Sciatic nerve (tissue), 2 donors: Measurements from ENCODE around the gene OPRL1. TPM values are rescaled to one million over a fixed set of nuclear protein-coding genes. Genes with fewer than 3 reads are reported as not detected.
"Not testable (repeated sequence)": the region's sequence is repeated elsewhere in the genome, so short reads cannot be mapped to it uniquely, and the experiment has no call there.

Source experiments
- ATAC-seq: fragments of 200-7000 bp; cut with Tn5 transposase; one replicate; pipeline ENCODE4 v1.9.1; 2020; ENCODE audit warnings: mild to moderate bottlenecking, moderate library complexity
- DNase-seq: peaks from one replicate; pipeline ENCODE4 v3.0.0-alpha.2; 2020; ENCODE audit warnings: low spot score
- intact Hi-C: fragments of 100-400 bp; cut with DNase I; formaldehyde crosslinking; loops from one replicate; pipeline ENCODE4 v1.14.2; 2022
- total RNA-seq: library from RNA; stranded (reverse); fragmentation: NEBNext Ultra II Directional; extraction: Animal tissue kit (Norgen Biotek cat#: 25700); gene quantifications from one replicate; pipeline ENCODE4 v1.2.1, GENCODE V29; 2021
- donor health status: DM: no; HTN: no; CAD: no.
- donor health status: DM: no; HTN: no; CAD: no.

Gene OPRL1
- total RNA-seq, 1 donor from 2014 or later, result 1.0 TPM

GRCh38 chr20:64079273-64080012 lies 439 bp upstream of the OPRL1 start, which contains the start of gene RGS19:
Gene RGS19, minus strand, starts transcription at chr20:64079518. Its CDS starts 2,632 bp downstream, at chr20:64076886.
- DNase-seq (peak; percentile 86), ATAC-seq (peak; percentile 59)
- intact Hi-C loops, result no loop called here

- intact Hi-C loops, result no loop called here
- no peak for DNase-seq
- ATAC-seq, result no peak
These were observed 1.1 kb downstream of the OPRL1 start for GRCh38 chr20:64080813-64081623.

GRCh38 chr20:64081624-64081964 lies 1.7 kb downstream of the OPRL1 start:
- ATAC-seq (no peak), DNase-seq (no peak)
- intact Hi-C loops, result no loop called here

GRCh38 chr20:64082126-64082731 lies 2.3 kb downstream of the OPRL1 start:
- no peak for ATAC-seq
- intact Hi-C loops, result no loop called here
- DNase-seq, result no peak

- no peak for ATAC-seq
- intact Hi-C loops, result no loop called here
- no peak for DNase-seq
These were observed 3.0 kb downstream of the OPRL1 start for GRCh38 chr20:64082820-64083377.

GRCh38 chr20:64083378-64083803 lies 3.5 kb downstream of the OPRL1 start:
- ATAC-seq (peak; percentile 46), DNase-seq (peak; percentile 82)
- intact Hi-C loops, result no loop called here

- no peak for DNase-seq
- no peak for ATAC-seq
- intact Hi-C loops, result no loop called here
These were observed 4.2 kb downstream of the OPRL1 start, which contains the start of gene LKAAEAR1 for GRCh38 chr20:64083804-64084684. Gene LKAAEAR1, minus strand, starts transcription at chr20:64084398. Its CDS starts 179 bp downstream, at chr20:64084219.

- intact Hi-C loops, result no loop called here
These were observed 4.8 kb downstream of the OPRL1 start for GRCh38 chr20:64084685-64085152.

GRCh38 chr20:64086801-64087200 lies 6.9 kb downstream of the OPRL1 start:
- ATAC-seq, result no peak
- intact Hi-C loops, result no loop called here
- DNase-seq, result no peak

More at GRCh38 chr20:64084685-64085152, 4.8 kb downstream of the OPRL1 start:
- DNase-seq (no peak), ATAC-seq (no peak)

- intact Hi-C loops, ATAC-seq, DNase-seq: not testable (repeated sequence)
These were observed 7.4 kb downstream of the OPRL1 start for GRCh38 chr20:64087226-64087825.

GRCh38 chr20:64088586-64088985 lies 8.7 kb downstream of the OPRL1 start:
- ATAC-seq, DNase-seq, intact Hi-C loops: not testable (repeated sequence)

GRCh38 chr20:64090165-64090564 lies 10.3 kb downstream of the OPRL1 start:
- no peak for DNase-seq
- ATAC-seq, result no peak
- intact Hi-C loops, result no loop called here

GRCh38 chr20:64091340-64091739 lies 11.5 kb downstream of the OPRL1 start:
- DNase-seq (no peak), ATAC-seq (no peak)
- intact Hi-C loops, result no loop called here

- intact Hi-C loops, result no loop called here
- ATAC-seq (no peak), DNase-seq (no peak)
These were observed 11.9 kb downstream of the OPRL1 start for GRCh38 chr20:64091770-64092169.

GRCh38 chr20:64092258-64093012 lies 12.6 kb downstream of the OPRL1 start:
- intact Hi-C loops, result no loop called here
- no peak for ATAC-seq
- no peak for DNase-seq

GRCh38 chr20:64093013-64093503 lies 13.2 kb downstream of the OPRL1 start:
- DNase-seq (no peak), ATAC-seq (no peak)
- intact Hi-C loops, result no loop called here

- ATAC-seq, result no peak
- intact Hi-C loops, result no loop called here
- DNase-seq, result no peak
These were observed 15.6 kb downstream of the OPRL1 start for GRCh38 chr20:64095455-64095854.
